Measurements from ENCODE around the gene SLIT3.

Gene SLIT3

GRCh38 chr5:169196059-169196458 is 104.9 kb downstream of the SLIT3 start:
- no peak overlapping the region for H3K4me3 ChIP-seq (IDR thresholded peaks at IDR 0.05; ENCODE audit: insufficient read depth, low read depth, low read length)
- no peaks in the 10 kb centered on the region for H3K27me3 ChIP-seq (ENCODE audit: insufficient read depth, low read depth)
- H3K27ac ChIP-seq, result no peak overlapping the region
- no peaks in the 10 kb centered on the region for H4K20me1 ChIP-seq (ENCODE audit: insufficient read depth)
- TF ChIP-seq CTCF (conservative IDR thresholded peaks at IDR 0.05; ENCODE audit: low read depth, low read length), result no peak
- no peaks in the 10 kb centered on the region for H3K79me2 ChIP-seq (ENCODE audit: insufficient read depth, low read depth)
- H3K4me1 ChIP-seq (ENCODE audit: low read depth, poor library complexity, severe bottlenecking), result no peaks in the 10 kb centered on the region
- no peak overlapping the region for H3K4me2 ChIP-seq
- H3K9ac ChIP-seq, result no peak overlapping the region
- no peak overlapping the region for H2AFZ ChIP-seq (ENCODE audit: low read depth)
- no peaks in the 10 kb centered on the region for H3K36me3 ChIP-seq (ENCODE audit: insufficient read depth)

- H3K9ac ChIP-seq, result no peak overlapping the region
- H3K4me1 ChIP-seq (ENCODE audit: low read depth, poor library complexity, severe bottlenecking), result no peaks in the 10 kb centered on the region
- H3K79me2 ChIP-seq (ENCODE audit: insufficient read depth, low read depth), result no peaks in the 10 kb centered on the region
- H3K27ac ChIP-seq, result no peak overlapping the region
- H4K20me1 ChIP-seq (ENCODE audit: insufficient read depth), result no peaks in the 10 kb centered on the region
- no peak overlapping the region for H2AFZ ChIP-seq (ENCODE audit: low read depth)
- H3K36me3 ChIP-seq (ENCODE audit: insufficient read depth), result no peaks in the 10 kb centered on the region
- no peaks in the 10 kb centered on the region for H3K27me3 ChIP-seq (ENCODE audit: insufficient read depth, low read depth)
- no peak overlapping the region for H3K4me3 ChIP-seq (IDR thresholded peaks at IDR 0.05; ENCODE audit: insufficient read depth, low read depth, low read length)
- TF ChIP-seq CTCF (conservative IDR thresholded peaks at IDR 0.05; ENCODE audit: low read depth, low read length), result no peak
- H3K4me2 ChIP-seq, result no peak overlapping the region
These were observed 105.3 kb downstream of the SLIT3 start for GRCh38 chr5:169195601-169196000.

GRCh38 chr5:169192536-169192935 is 108.4 kb downstream of the SLIT3 start:
- Histone ChIP-seq H3K27ac (no peak overlapping the region), H3K4me2 (no peak overlapping the region), H3K4me1 (ENCODE audit: low read depth, poor library complexity, severe bottlenecking) (no peaks in the 10 kb centered on the region), H3K4me3 (IDR thresholded peaks at IDR 0.05; ENCODE audit: insufficient read depth, low read depth, low read length) (no peak overlapping the region), H3K36me3 (ENCODE audit: insufficient read depth) (no peaks in the 10 kb centered on the region), H3K27me3 (ENCODE audit: insufficient read depth, low read depth) (no peaks in the 10 kb centered on the region), H4K20me1 (ENCODE audit: insufficient read depth) (no peaks in the 10 kb centered on the region), H3K9ac (no peak overlapping the region), H3K79me2 (ENCODE audit: insufficient read depth, low read depth) (no peaks in the 10 kb centered on the region), H2AFZ (ENCODE audit: low read depth) (no peak overlapping the region)
- no peak for TF ChIP-seq CTCF (conservative IDR thresholded peaks at IDR 0.05; ENCODE audit: low read depth, low read length)

GRCh38 chr5:169190849-169191248 is 110.1 kb downstream of the SLIT3 start:
- Histone ChIP-seq H3K9ac (no peak overlapping the region), H3K4me1 (ENCODE audit: low read depth, poor library complexity, severe bottlenecking) (no peaks in the 10 kb centered on the region), H3K36me3 (ENCODE audit: insufficient read depth) (no peaks in the 10 kb centered on the region), H3K27ac (no peak overlapping the region), H3K4me3 (IDR thresholded peaks at IDR 0.05; ENCODE audit: insufficient read depth, low read depth, low read length) (no peak overlapping the region), H3K79me2 (ENCODE audit: insufficient read depth, low read depth) (no peaks in the 10 kb centered on the region), H3K4me2 (no peak overlapping the region), H3K27me3 (ENCODE audit: insufficient read depth, low read depth) (no peaks in the 10 kb centered on the region), H2AFZ (ENCODE audit: low read depth) (no peak overlapping the region), H4K20me1 (ENCODE audit: insufficient read depth) (no peaks in the 10 kb centered on the region)
- no peak for TF ChIP-seq CTCF (conservative IDR thresholded peaks at IDR 0.05; ENCODE audit: low read depth, low read length)
